Activated CD4-positive, alpha-beta T cell treated with anti-CD3 and anti-CD28 coated beads for 36 hours (primary cell): Measurements from ENCODE around the gene SETBP1. TPM values are rescaled to one million over a fixed set of nuclear protein-coding genes. Genes with fewer than 3 reads are reported as not detected.

Experiments
- ATAC-seq: fragments of 200-7000 bp; cut with Tn5 transposase; one replicate; pipeline ENCODE4 v1.10.0; 2021; ENCODE audit warnings: mild to moderate bottlenecking, moderate library complexity
- CTCF ChIA-PET: fragments of 350-600 bp; sonication (Branson Sonifier 250); formaldehyde crosslinking; loops from one replicate; lab custom pipeline; 2021; ENCODE audit warnings: antibody characterized with exemption; lab: Charles Lee
- POLR2A ChIA-PET: fragments of 350-600 bp; sonication (Branson Sonifier 250); formaldehyde crosslinking; loops from one replicate; lab custom pipeline; 2021; ENCODE audit warnings: antibody characterized with exemption, inconsistent platforms; lab: Charles Lee
- DNase-seq: peaks from one replicate; pipeline ENCODE4 v3.0.0-alpha.2; 2020
- H3K27ac Mint-ChIP-seq: one replicate; pipeline ENCODE4 v1.8.0; 2021; ENCODE audit warnings: mixed read lengths
- H3K27me3 Mint-ChIP-seq: one replicate; pipeline ENCODE4 v1.8.0; 2021; ENCODE audit warnings: mixed read lengths
- H3K36me3 Mint-ChIP-seq: one replicate; pipeline ENCODE4 v1.8.0; 2021; ENCODE audit warnings: low read depth, mixed read lengths
- H3K4me1 Mint-ChIP-seq: one replicate; pipeline ENCODE4 v1.8.0; 2021; ENCODE audit warnings: mixed read lengths
- H3K4me3 Mint-ChIP-seq: one replicate; pipeline ENCODE4 v1.8.0; 2021; ENCODE audit warnings: mild to moderate bottlenecking, moderate library complexity, mixed read lengths
- H3K9me3 Mint-ChIP-seq: one replicate; pipeline ENCODE4 v1.8.0; 2021; ENCODE audit warnings: low read depth, mixed read lengths
- intact Hi-C, 2 experiments: fragments of 100-400 bp; cut with DNase I in 1 of 2; cut with micrococcal nuclease in 1 of 2; formaldehyde crosslinking; loops; one replicate each; pipeline versions ENCODE4 v1.14.2 to v1.15.1; 2022 to 2024; cut with DNase I, micrococcal nuclease
- total RNA-seq, 2 experiments: library from RNA; stranded (reverse); gene quantifications; one replicate each; pipeline ENCODE4 v1.2.3, GENCODE V29; 2021

Gene SETBP1
- total RNA-seq, 2 experiments from 2014 or later: 6.3 to 6.6 TPM

- CTCF ChIA-PET: no interaction called here
- POLR2A ChIA-PET: no interaction called here
- Mint-ChIP-seq H3K27me3 (peaks cover 17% of the 10 kb centered on the region), H3K4me1 (peaks cover 14% of the 10 kb centered on the region), H3K9me3 (no peaks in the 10 kb centered on the region), H3K36me3 (no peaks in the 10 kb centered on the region), H3K27ac (no peak overlapping the region), H3K4me3 (no peak overlapping the region)
- intact Hi-C loops: no loop called here
- DNase-seq (no peak), ATAC-seq (no peak)
These were observed 230.6 kb downstream of the SETBP1 start for GRCh38 chr18:44911260-44911659.

- Mint-ChIP-seq H3K9me3 (no peaks in the 10 kb centered on the region), H3K27ac (no peak overlapping the region), H3K4me1 (peaks cover 14% of the 10 kb centered on the region), H3K36me3 (no peaks in the 10 kb centered on the region), H3K4me3 (no peak overlapping the region), H3K27me3 (peaks cover 17% of the 10 kb centered on the region)
- DNase-seq (no peak), ATAC-seq (no peak)
- ChIA-PET POLR2A (no interaction called here), CTCF (no interaction called here)
- intact Hi-C loops: no loop called here
These were observed 231.1 kb downstream of the SETBP1 start for GRCh38 chr18:44911773-44912172.

- H3K4me3 Mint-ChIP-seq: no peak overlapping the region
- no peak for ATAC-seq
- peaks cover 14% of the 10 kb centered on the region for H3K4me1 Mint-ChIP-seq
- H3K27ac Mint-ChIP-seq: no peak overlapping the region
- intact Hi-C loops: no loop called here
- ChIA-PET CTCF (interaction anchor here (1.2 kb wide), 1 partner anchor 20 kb away, joined by 4 read pairs; no protein-coding TSS in a partner anchor), POLR2A (no interaction called here)
- H3K9me3 Mint-ChIP-seq: no peaks in the 10 kb centered on the region
- DNase-seq: no peak
- peaks cover 16% of the 10 kb centered on the region for H3K27me3 Mint-ChIP-seq
- H3K36me3 Mint-ChIP-seq: no peaks in the 10 kb centered on the region
These were observed 232.2 kb downstream of the SETBP1 start for GRCh38 chr18:44912740-44913478.

- ChIA-PET CTCF (interaction anchor here (1.2 kb wide), 1 partner anchor 21 kb away, joined by 4 read pairs; no protein-coding TSS in a partner anchor), POLR2A (no interaction called here)
- no peak for ATAC-seq
- no peaks in the 10 kb centered on the region for H3K9me3 Mint-ChIP-seq
- H3K27ac Mint-ChIP-seq: no peak overlapping the region
- peaks cover 12% of the 10 kb centered on the region for H3K4me1 Mint-ChIP-seq
- no peak for DNase-seq
- H3K36me3 Mint-ChIP-seq: no peaks in the 10 kb centered on the region
- intact Hi-C loops: no loop called here
- no peak overlapping the region for H3K4me3 Mint-ChIP-seq
- peaks cover 15% of the 10 kb centered on the region for H3K27me3 Mint-ChIP-seq
These were observed 233.3 kb downstream of the SETBP1 start for GRCh38 chr18:44914028-44914427.

GRCh38 chr18:44915213-44915612, 234.5 kb downstream of the SETBP1 start:
- intact Hi-C loops: no loop called here
- no peaks in the 10 kb centered on the region for H3K9me3 Mint-ChIP-seq
- ChIA-PET CTCF (interaction anchor here (1.3 kb wide), 1 partner anchor 12 kb away, joined by 5 read pairs; no protein-coding TSS in a partner anchor), POLR2A (no interaction called here)
- H3K27ac Mint-ChIP-seq: no peak overlapping the region
- H3K4me1 Mint-ChIP-seq: peaks cover 4% of the 10 kb centered on the region
- no peak for ATAC-seq
- no peaks in the 10 kb centered on the region for H3K36me3 Mint-ChIP-seq
- H3K27me3 Mint-ChIP-seq: peaks cover 15% of the 10 kb centered on the region
- H3K4me3 Mint-ChIP-seq: no peak overlapping the region
- no peak for DNase-seq

GRCh38 chr18:44915661-44916060, 235.0 kb downstream of the SETBP1 start:
- peaks cover 15% of the 10 kb centered on the region for H3K27me3 Mint-ChIP-seq
- no peak for DNase-seq
- no peaks in the 10 kb centered on the region for H3K36me3 Mint-ChIP-seq
- H3K4me1 Mint-ChIP-seq: peaks cover 4% of the 10 kb centered on the region
- H3K9me3 Mint-ChIP-seq: no peaks in the 10 kb centered on the region
- ChIA-PET POLR2A (no interaction called here), CTCF (interaction anchor here (1.3 kb wide), 1 partner anchor 12 kb away, joined by 5 read pairs; no protein-coding TSS in a partner anchor)
- no peak for ATAC-seq
- intact Hi-C loops: no loop called here
- H3K4me3 Mint-ChIP-seq: no peak overlapping the region
- no peak overlapping the region for H3K27ac Mint-ChIP-seq

- ChIA-PET POLR2A (no interaction called here), CTCF (no interaction called here)
- H3K27ac Mint-ChIP-seq: no peak overlapping the region
- ATAC-seq: no peak
- H3K27me3 Mint-ChIP-seq: peaks cover 13% of the 10 kb centered on the region
- peaks cover 2% of the 10 kb centered on the region for H3K4me1 Mint-ChIP-seq
- H3K4me3 Mint-ChIP-seq: no peak overlapping the region
- H3K9me3 Mint-ChIP-seq: no peaks in the 10 kb centered on the region
- H3K36me3 Mint-ChIP-seq: no peaks in the 10 kb centered on the region
- intact Hi-C loops: no loop called here
- no peak for DNase-seq
These were observed 235.9 kb downstream of the SETBP1 start for GRCh38 chr18:44916429-44917207.

GRCh38 chr18:44917216-44918141, 236.8 kb downstream of the SETBP1 start:
- H3K9me3 Mint-ChIP-seq: no peaks in the 10 kb centered on the region
- peaks cover 11% of the 10 kb centered on the region for H3K27me3 Mint-ChIP-seq
- no peak for ATAC-seq
- ChIA-PET POLR2A (no interaction called here), CTCF (interaction anchor here (0.7 kb wide), 1 partner anchor 186 kb away, joined by 3 read pairs; no protein-coding TSS in a partner anchor)
- intact Hi-C loops: no loop called here
- H3K4me3 Mint-ChIP-seq: no peak overlapping the region
- no peak for DNase-seq
- no peaks in the 10 kb centered on the region for H3K36me3 Mint-ChIP-seq
- H3K27ac Mint-ChIP-seq: no peak overlapping the region
- no peaks in the 10 kb centered on the region for H3K4me1 Mint-ChIP-seq

- H3K9me3 Mint-ChIP-seq: no peaks in the 10 kb centered on the region
- no peak overlapping the region for H3K4me3 Mint-ChIP-seq
- H3K4me1 Mint-ChIP-seq: no peaks in the 10 kb centered on the region
- ChIA-PET POLR2A (no interaction called here), CTCF (interaction anchor here (0.7 kb wide), 1 partner anchor 186 kb away, joined by 3 read pairs; no protein-coding TSS in a partner anchor)
- no peak overlapping the region for H3K27ac Mint-ChIP-seq
- ATAC-seq (no peak), DNase-seq (no peak)
- peaks cover 7% of the 10 kb centered on the region for H3K27me3 Mint-ChIP-seq
- intact Hi-C loops: no loop called here
- no peaks in the 10 kb centered on the region for H3K36me3 Mint-ChIP-seq
These were observed 237.4 kb downstream of the SETBP1 start for GRCh38 chr18:44918142-44918476.

- CTCF ChIA-PET: no interaction called here
- no peak overlapping the region for H3K27ac Mint-ChIP-seq
- intact Hi-C loops: no loop called here
- H3K9me3 Mint-ChIP-seq: no peaks in the 10 kb centered on the region
- H3K27me3 Mint-ChIP-seq: peaks cover 2% of the 10 kb centered on the region
- DNase-seq: no peak
- H3K4me1 Mint-ChIP-seq: no peaks in the 10 kb centered on the region
- no peak overlapping the region for H3K4me3 Mint-ChIP-seq
- ATAC-seq: no peak
- POLR2A ChIA-PET: no interaction called here
- H3K36me3 Mint-ChIP-seq: no peaks in the 10 kb centered on the region
These were observed 239.8 kb downstream of the SETBP1 start for GRCh38 chr18:44920441-44920840.

- H3K4me3 Mint-ChIP-seq: no peak overlapping the region
- H3K27ac Mint-ChIP-seq: no peak overlapping the region
- intact Hi-C loops: no loop called here
- POLR2A ChIA-PET: no interaction called here
- peaks cover 2% of the 10 kb centered on the region for H3K27me3 Mint-ChIP-seq
- no peak for DNase-seq
- H3K36me3 Mint-ChIP-seq: no peaks in the 10 kb centered on the region
- peaks cover 3% of the 10 kb centered on the region for H3K4me1 Mint-ChIP-seq
- no peaks in the 10 kb centered on the region for H3K9me3 Mint-ChIP-seq
- CTCF ChIA-PET: no interaction called here
- no peak for ATAC-seq
These were observed 241.3 kb downstream of the SETBP1 start for GRCh38 chr18:44921974-44922373.
